ENCODE data around the gene GRIK1. TPM values are rescaled to one million over a fixed set of nuclear protein-coding genes. Genes with fewer than 3 reads are reported as not detected.

The GRIK1 gene
- total RNA-seq, 1 experiment from 2014 or later: not detected

DNA sequence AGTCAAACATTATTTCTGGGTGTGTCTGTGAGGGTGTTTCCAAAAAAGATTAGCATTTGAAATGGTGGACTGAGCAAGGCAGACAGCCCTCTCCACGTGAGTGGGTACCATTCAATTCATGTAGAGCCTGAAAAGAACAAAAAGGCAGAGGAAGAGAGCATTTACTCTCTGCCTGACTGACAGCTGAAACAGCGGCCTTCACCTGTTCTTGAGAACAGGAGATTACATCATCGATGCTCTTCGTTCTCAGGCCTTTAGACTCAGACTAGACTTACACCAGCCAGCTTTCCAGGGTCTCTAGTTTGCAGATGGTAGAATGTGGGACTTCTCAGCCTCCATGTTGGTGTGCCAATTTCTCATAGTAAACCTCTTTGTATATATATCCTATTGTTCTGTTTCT is 338.7 kb downstream of the GRIK1 start:
- TF ChIP-seq, protein P1, sequence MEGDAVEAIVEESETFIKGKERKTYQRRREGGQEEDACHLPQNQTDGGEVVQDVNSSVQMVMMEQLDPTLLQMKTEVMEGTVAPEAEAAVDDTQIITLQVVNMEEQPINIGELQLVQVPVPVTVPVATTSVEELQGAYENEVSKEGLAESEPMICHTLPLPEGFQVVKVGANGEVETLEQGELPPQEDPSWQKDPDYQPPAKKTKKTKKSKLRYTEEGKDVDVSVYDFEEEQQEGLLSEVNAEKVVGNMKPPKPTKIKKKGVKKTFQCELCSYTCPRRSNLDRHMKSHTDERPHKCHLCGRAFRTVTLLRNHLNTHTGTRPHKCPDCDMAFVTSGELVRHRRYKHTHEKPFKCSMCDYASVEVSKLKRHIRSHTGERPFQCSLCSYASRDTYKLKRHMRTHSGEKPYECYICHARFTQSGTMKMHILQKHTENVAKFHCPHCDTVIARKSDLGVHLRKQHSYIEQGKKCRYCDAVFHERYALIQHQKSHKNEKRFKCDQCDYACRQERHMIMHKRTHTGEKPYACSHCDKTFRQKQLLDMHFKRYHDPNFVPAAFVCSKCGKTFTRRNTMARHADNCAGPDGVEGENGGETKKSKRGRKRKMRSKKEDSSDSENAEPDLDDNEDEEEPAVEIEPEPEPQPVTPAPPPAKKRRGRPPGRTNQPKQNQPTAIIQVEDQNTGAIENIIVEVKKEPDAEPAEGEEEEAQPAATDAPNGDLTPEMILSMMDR (IDR thresholded peaks at IDR 0.05; ENCODE audit: insufficient read depth in 1 of 2, low read depth in 1 of 2, low read length in 1 of 2, severe bottlenecking in 1 of 2, unreplicated experiment in 1 of 2): no peak

DNA sequence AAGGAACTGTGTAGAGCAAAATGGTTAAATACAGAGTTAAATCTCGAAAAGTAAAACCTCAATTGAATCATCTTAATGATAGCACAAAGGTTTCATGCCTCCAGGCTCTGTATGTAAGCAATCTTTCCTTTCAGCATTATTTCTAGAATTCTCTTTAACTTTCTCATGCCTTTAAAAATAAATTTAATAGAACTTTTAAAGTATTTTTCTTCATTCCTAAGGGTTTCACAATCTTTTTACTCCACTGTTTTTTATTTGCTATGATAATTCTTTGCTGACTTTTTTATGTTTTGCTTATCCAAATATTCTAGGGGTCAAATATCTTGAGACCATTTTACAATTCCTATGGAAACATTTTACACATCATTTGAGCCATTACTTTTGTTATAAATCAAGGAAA is 353.1 kb downstream of the GRIK1 start:
- Mint-ChIP-seq H3K36me3 (ENCODE audit: insufficient read depth, unreplicated experiment) (no peaks in the 10 kb centered on the region), H3K4me3 (ENCODE audit: unreplicated experiment) (no peak overlapping the region), H3K27ac (ENCODE audit: unreplicated experiment) (no peak overlapping the region), H3K27me3 (ENCODE audit: insufficient read depth, unreplicated experiment) (no peaks in the 10 kb centered on the region), H3K9me3 (ENCODE audit: unreplicated experiment) (no peaks in the 10 kb centered on the region), H3K4me1 (ENCODE audit: low read depth, unreplicated experiment) (peaks cover 19% of the 10 kb centered on the region)
- POLR2A ChIA-PET: no interaction called here
- H3K4me1 ChIP-seq: peaks cover 19% of the 10 kb centered on the region
- TF ChIP-seq, protein P1 (IDR thresholded peaks at IDR 0.05; ENCODE audit: insufficient read depth in 1 of 2, low read depth in 1 of 2, low read length in 1 of 2, severe bottlenecking in 1 of 2, unreplicated experiment in 1 of 2): no peak
- H3K36me3 ChIP-seq (ENCODE audit: control insufficient read depth, insufficient read depth, low read length): no peaks in the 10 kb centered on the region
- DNase-seq: no peak
- no TSS peak for BruUV-seq (replicated peaks)
- CTCF ChIA-PET: no interaction called here
- no peaks in the 10 kb centered on the region for H3K9me3 ChIP-seq
- no peak overlapping the region for H3K4me3 ChIP-seq (ENCODE audit: low read depth, low read length)
- H3K27me3 ChIP-seq (replicated peaks; ENCODE audit: control insufficient read depth, insufficient read depth, low read length): no peaks in the 10 kb centered on the region
- intact Hi-C loops (cut with micrococcal nuclease; ENCODE audit: unreplicated experiment): no loop called here

More for the DNA sequence above, 338.7 kb downstream of the GRIK1 start:
- Histone ChIP-seq H3K4me3 (ENCODE audit: low read depth, low read length) (no peak overlapping the region), H3K27me3 (replicated peaks; ENCODE audit: control insufficient read depth, insufficient read depth, low read length) (no peaks in the 10 kb centered on the region), H3K4me1 (no peaks in the 10 kb centered on the region), H3K9me3 (no peaks in the 10 kb centered on the region), H3K36me3 (ENCODE audit: control insufficient read depth, insufficient read depth, low read length) (no peaks in the 10 kb centered on the region)
- BruUV-seq (replicated peaks): no TSS peak
- CTCF ChIA-PET: no interaction called here
- no peaks in the 10 kb centered on the region for H3K36me3 Mint-ChIP-seq (ENCODE audit: insufficient read depth, unreplicated experiment)
- H3K4me1 Mint-ChIP-seq (ENCODE audit: low read depth, unreplicated experiment): no peaks in the 10 kb centered on the region
- no peaks in the 10 kb centered on the region for H3K27me3 Mint-ChIP-seq (ENCODE audit: insufficient read depth, unreplicated experiment)
- H3K9me3 Mint-ChIP-seq (ENCODE audit: unreplicated experiment): no peaks in the 10 kb centered on the region
- intact Hi-C loops (cut with micrococcal nuclease; ENCODE audit: unreplicated experiment): no loop called here
- DNase-seq: no peak
- POLR2A ChIA-PET: no interaction called here
- no peak overlapping the region for H3K27ac Mint-ChIP-seq (ENCODE audit: unreplicated experiment)
- no peak overlapping the region for H3K4me3 Mint-ChIP-seq (ENCODE audit: unreplicated experiment)

- Mint-ChIP-seq H3K27me3 (ENCODE audit: insufficient read depth, unreplicated experiment) (no peaks in the 10 kb centered on the region), H3K36me3 (ENCODE audit: insufficient read depth, unreplicated experiment) (no peaks in the 10 kb centered on the region), H3K4me1 (ENCODE audit: low read depth, unreplicated experiment) (peaks cover 11% of the 10 kb centered on the region), H3K27ac (ENCODE audit: unreplicated experiment) (peak overlapping the region; percentile 23), H3K9me3 (ENCODE audit: unreplicated experiment) (no peaks in the 10 kb centered on the region), H3K4me3 (ENCODE audit: unreplicated experiment) (no peak overlapping the region)
- TF ChIP-seq, protein P1 (IDR thresholded peaks at IDR 0.05; ENCODE audit: insufficient read depth in 1 of 2, low read depth in 1 of 2, low read length in 1 of 2, severe bottlenecking in 1 of 2, unreplicated experiment in 1 of 2): no peak
- peak; percentile 40 to 59 for DNase-seq
- CTCF ChIA-PET: no interaction called here
- Histone ChIP-seq H3K4me3 (ENCODE audit: low read depth, low read length) (no peak overlapping the region), H3K4me1 (peaks cover 26% of the 10 kb centered on the region), H3K9me3 (no peaks in the 10 kb centered on the region), H3K27me3 (replicated peaks; ENCODE audit: control insufficient read depth, insufficient read depth, low read length) (no peaks in the 10 kb centered on the region), H3K36me3 (ENCODE audit: control insufficient read depth, insufficient read depth, low read length) (no peaks in the 10 kb centered on the region)
- BruUV-seq (replicated peaks): no TSS peak
- intact Hi-C loops (cut with micrococcal nuclease; ENCODE audit: unreplicated experiment): no loop called here
- POLR2A ChIA-PET: no interaction called here
Observed at GRCh38 chr21:29585462-29585861, 354.3 kb downstream of the GRIK1 start.

All from Caco-2 (cell line).